Activated T-cell treated with anti-CD3 and anti-CD28 coated beads, Interleukin-2, amount 50 U/mL, for 4 hours (primary cell): ENCODE measurements around the gene TJP1. TPM values are rescaled to one million over a fixed set of nuclear protein-coding genes. Genes with fewer than 3 reads are reported as not detected.
"Not testable (repeated sequence)": the region's sequence is repeated elsewhere in the genome, so short reads cannot be mapped to it uniquely, and the experiment has no call there.

Experiments
- ATAC-seq, 2 donors: fragments of 200-7000 bp; cut with Tn5 transposase; one replicate each; pipeline ENCODE4 v1.10.0; 2021
- DNase-seq: peaks from one replicate; pipeline ENCODE4 v3.0.0-alpha.2; 2020
- H3K27me3 Mint-ChIP-seq: one replicate; pipeline ENCODE4 v1.8.0; 2021; ENCODE audit warnings: low read depth, mixed read lengths
- H3K36me3 Mint-ChIP-seq: one replicate; pipeline ENCODE4 v1.8.0; 2022; ENCODE audit warnings: mixed read lengths; ENCODE audit not compliant: insufficient read depth
- H3K4me1 Mint-ChIP-seq: one replicate; pipeline ENCODE4 v1.8.0; 2021; ENCODE audit warnings: low read depth, mixed read lengths
- H3K4me3 Mint-ChIP-seq: one replicate; pipeline ENCODE4 v1.8.0; 2021; ENCODE audit warnings: mild to moderate bottlenecking, moderate library complexity, mixed read lengths
- H3K9me3 Mint-ChIP-seq: one replicate; pipeline ENCODE4 v1.8.0; 2021; ENCODE audit warnings: mixed read lengths
- total RNA-seq, 3 donors: library from RNA; stranded (reverse); gene quantifications; one replicate each; pipeline ENCODE4 v1.2.1, GENCODE V29; 2021

TJP1 gene
- total RNA-seq, 3 donors from 2014 or later, result 0.22 to 0.71 (median 0.24) TPM

- Mint-ChIP-seq H3K36me3 (no peaks in the 10 kb centered on the region), H3K4me3 (no peak overlapping the region), H3K4me1 (no peaks in the 10 kb centered on the region), H3K27me3 (peaks cover 39% of the 10 kb centered on the region), H3K9me3 (no peaks in the 10 kb centered on the region)
- ATAC-seq (no peak), DNase-seq (no peak)
Observed at GRCh38 chr15:29675791-29676301, 146.4 kb downstream of the TJP1 start.

- no peaks in the 10 kb centered on the region for H3K4me1 Mint-ChIP-seq
- H3K27me3 Mint-ChIP-seq, result peaks cover 39% of the 10 kb centered on the region
- ATAC-seq, result no peak
- H3K4me3 Mint-ChIP-seq, result no peak overlapping the region
- no peaks in the 10 kb centered on the region for H3K9me3 Mint-ChIP-seq
- no peaks in the 10 kb centered on the region for H3K36me3 Mint-ChIP-seq
- DNase-seq, result no peak
Observed at GRCh38 chr15:29674661-29675533, 147.4 kb downstream of the TJP1 start.

- ATAC-seq (no peak), DNase-seq (no peak)
- H3K27me3 Mint-ChIP-seq, result peaks cover 36% of the 10 kb centered on the region
- H3K4me1 Mint-ChIP-seq, result no peaks in the 10 kb centered on the region
- no peaks in the 10 kb centered on the region for H3K36me3 Mint-ChIP-seq
- no peak overlapping the region for H3K4me3 Mint-ChIP-seq
- H3K9me3 Mint-ChIP-seq, result no peaks in the 10 kb centered on the region
Observed at GRCh38 chr15:29672923-29673809, 149.1 kb downstream of the TJP1 start.

GRCh38 chr15:29672446-29672845 lies 149.8 kb downstream of the TJP1 start:
- no peaks in the 10 kb centered on the region for H3K4me1 Mint-ChIP-seq

GRCh38 chr15:29672046-29672445 lies 150.2 kb downstream of the TJP1 start:
- not testable (repeated sequence) for H3K9me3 Mint-ChIP-seq, ATAC-seq, DNase-seq, H3K36me3 Mint-ChIP-seq, H3K4me1 Mint-ChIP-seq, H3K4me3 Mint-ChIP-seq
- peaks cover 25% of the 10 kb centered on the region for H3K27me3 Mint-ChIP-seq

More at GRCh38 chr15:29672446-29672845, 149.8 kb downstream of the TJP1 start:
- no peak for ATAC-seq
- Mint-ChIP-seq H3K36me3 (no peaks in the 10 kb centered on the region), H3K4me3 (no peak overlapping the region), H3K27me3 (peaks cover 29% of the 10 kb centered on the region), H3K9me3 (no peaks in the 10 kb centered on the region)
- DNase-seq, result no peak

- no peaks in the 10 kb centered on the region for H3K36me3 Mint-ChIP-seq
- H3K4me1 Mint-ChIP-seq, result no peaks in the 10 kb centered on the region
- ATAC-seq (no peak), DNase-seq (no peak)
- no peaks in the 10 kb centered on the region for H3K9me3 Mint-ChIP-seq
- H3K27me3 Mint-ChIP-seq, result peaks cover 25% of the 10 kb centered on the region
- H3K4me3 Mint-ChIP-seq, result no peak overlapping the region
Observed at GRCh38 chr15:29670998-29671981, 151.0 kb downstream of the TJP1 start.

- H3K36me3 Mint-ChIP-seq, result no peaks in the 10 kb centered on the region
- no peak for DNase-seq
- no peaks in the 10 kb centered on the region for H3K9me3 Mint-ChIP-seq
- no peak for ATAC-seq
- no peaks in the 10 kb centered on the region for H3K4me1 Mint-ChIP-seq
- H3K27me3 Mint-ChIP-seq, result peaks cover 19% of the 10 kb centered on the region
- H3K4me3 Mint-ChIP-seq, result no peak overlapping the region
Observed at GRCh38 chr15:29670266-29670665, 152.0 kb downstream of the TJP1 start.

GRCh38 chr15:29669823-29670222 lies 152.4 kb downstream of the TJP1 start:
- Mint-ChIP-seq H3K9me3 (no peaks in the 10 kb centered on the region), H3K4me1 (no peaks in the 10 kb centered on the region), H3K27me3 (peaks cover 19% of the 10 kb centered on the region), H3K36me3 (no peaks in the 10 kb centered on the region), H3K4me3 (no peak overlapping the region)
- DNase-seq (no peak), ATAC-seq (no peak)

GRCh38 chr15:29668120-29668602 lies 154.1 kb downstream of the TJP1 start:
- H3K4me3 Mint-ChIP-seq, result no peak overlapping the region
- ATAC-seq (peak; percentile 21 to 53), DNase-seq (no peak)
- H3K9me3 Mint-ChIP-seq, result no peaks in the 10 kb centered on the region
- no peaks in the 10 kb centered on the region for H3K36me3 Mint-ChIP-seq
- H3K27me3 Mint-ChIP-seq, result peaks cover 10% of the 10 kb centered on the region
- no peaks in the 10 kb centered on the region for H3K4me1 Mint-ChIP-seq

GRCh38 chr15:29666241-29666640 lies 156.0 kb downstream of the TJP1 start:
- no peak overlapping the region for H3K4me3 Mint-ChIP-seq
- DNase-seq (no peak), ATAC-seq (no peak)
- H3K36me3 Mint-ChIP-seq, result no peaks in the 10 kb centered on the region
- H3K27me3 Mint-ChIP-seq, result peaks cover 4% of the 10 kb centered on the region
- no peaks in the 10 kb centered on the region for H3K9me3 Mint-ChIP-seq
- no peaks in the 10 kb centered on the region for H3K4me1 Mint-ChIP-seq

- DNase-seq (no peak), ATAC-seq (no peak)
- Mint-ChIP-seq H3K36me3 (no peaks in the 10 kb centered on the region), H3K27me3 (peaks cover 5% of the 10 kb centered on the region), H3K4me3 (no peak overlapping the region), H3K4me1 (no peaks in the 10 kb centered on the region), H3K9me3 (no peaks in the 10 kb centered on the region)
Observed at GRCh38 chr15:29665444-29666003, 156.7 kb downstream of the TJP1 start.

GRCh38 chr15:29664406-29664805 lies 157.9 kb downstream of the TJP1 start:
- DNase-seq (no peak), ATAC-seq (no peak)
- Mint-ChIP-seq H3K27me3 (peaks cover 5% of the 10 kb centered on the region), H3K36me3 (no peaks in the 10 kb centered on the region), H3K9me3 (no peaks in the 10 kb centered on the region), H3K4me3 (no peak overlapping the region), H3K4me1 (no peaks in the 10 kb centered on the region)

GRCh38 chr15:29657476-29657817 lies 164.8 kb downstream of the TJP1 start:
- ATAC-seq, H3K4me3 Mint-ChIP-seq, H3K4me1 Mint-ChIP-seq, H3K27me3 Mint-ChIP-seq, H3K36me3 Mint-ChIP-seq, DNase-seq, H3K9me3 Mint-ChIP-seq: not testable (repeated sequence)
